K562 (cell line): ENCODE results near the gene RHEBL1. TPM values are rescaled to one million over a fixed set of nuclear protein-coding genes. Genes with fewer than 3 reads are reported as not detected.

Source experiments
- CSDE1 ChIP-seq, 2 experiments: fragments of 450-650 bp; IDR thresholded peaks; 2 replicates each; pipeline ENCODE4 v1.6.1; 2016; ENCODE audit warnings: mild to moderate bottlenecking in 1 of 2
- E2F4 ChIP-seq: sonication (generic); formaldehyde crosslinking; IDR thresholded peaks from 2 replicates; pipeline ENCODE4 v1.8.0; 2022; ENCODE audit warnings: mild to moderate bottlenecking, low read depth, missing genetic modification reagents
- EWSR1 ChIP-seq: fragments of 450-650 bp; IDR thresholded peaks from 2 replicates; pipeline ENCODE4 v1.6.1; 2018; ENCODE audit warnings: borderline replicate concordance, mild to moderate bottlenecking, low read depth, moderate library complexity; ENCODE audit not compliant: partially characterized antibody
- MCM7 ChIP-seq, 2 experiments: fragments of 450-650 bp; IDR thresholded peaks; 2 replicates each; pipeline ENCODE4 v1.6.1; 2016 to 2018
- SNIP1 ChIP-seq: fragments of 450-650 bp; IDR thresholded peaks from 2 replicates; pipeline ENCODE4 v1.7.1; 2017; ENCODE audit warnings: low read depth, mild to moderate bottlenecking
- TGIF2 ChIP-seq: sonication (generic); formaldehyde crosslinking; IDR thresholded peaks from 2 replicates; pipeline ENCODE4 v1.8.1; 2022; ENCODE audit warnings: mild to moderate bottlenecking, missing genetic modification reagents, moderate library complexity
- ZNF143 ChIP-seq: sonication (generic); formaldehyde crosslinking; IDR thresholded peaks from 2 replicates; pipeline ENCODE4 v1.9.0; 2022; ENCODE audit warnings: mild to moderate bottlenecking, missing genetic modification reagents
- ZNF41 ChIP-seq: fragments of 250-450 bp; sonication (Bioruptor Pico); conservative IDR thresholded peaks from 2 replicates; pipeline ENCODE4 v1.4.0; 2020; ENCODE audit warnings: mild to moderate bottlenecking
- polyA plus RNA-seq, 8 experiments: library from polyadenylated mRNA; depleted of rRNA in 4 of 8; stranded (reverse) in 5 of 8; unstranded in 3 of 8; fragments of >200 nt; fragmentation: Nextera tagmentation in 2 of 8; fragmentation: Illumina TruSeq in 1 of 8; extraction: Ambion mirVana in 2 of 8; extraction: Trizol in 1 of 8; gene quantifications; 2 replicates each; pipeline versions ENCODE4 v1.2.1 to v1.2.3, GENCODE V29; 2011 to 2014; ENCODE audit warnings: inconsistent platforms in 1 of 8, missing spikeins in 1 of 8
- total RNA-seq, 7 experiments: library from RNA; depleted of rRNA in 6 of 7; stranded (reverse); fragments of >200 nt in 6 of 7; fragmentation: Illumina TruSeq in 2 of 7; extraction: Trizol in 2 of 7; gene quantifications; 2 replicates each; pipeline versions ENCODE4 v1.2.1 to v1.2.3, GENCODE V29; 2011 to 2021; ENCODE audit warnings: low replicate concordance in 1 of 7
- TF ChIP-seq, protein P1 (sequence below): fragments of 200-600 bp; sonication (generic); IDR thresholded peaks from one replicate; pipeline ENCODE4 v1.6.1; 2012; ENCODE audit warnings: mild to moderate bottlenecking, low read depth, low read length, inconsistent platforms
- TF ChIP-seq, protein P2 (sequence below): fragments of 250-450 bp; sonication (Bioruptor Pico); IDR thresholded peaks from 2 replicates; pipeline ENCODE4 v1.9.0; 2021; ENCODE audit warnings: mild to moderate bottlenecking
- TF ChIP-seq, protein P3 (sequence below): fragments of 450-650 bp; IDR thresholded peaks from 2 replicates; pipeline ENCODE4 v1.6.1; 2016; ENCODE audit warnings: missing biosample characterization, missing genetic modification characterization

RHEBL1 gene
- total and polyA plus RNA-seq, 9 of the 15 experiments (the other 6 are each of a cell fraction or from before 2014, with no cell fraction given), result 4.3 to 36.1 (median 8.2) TPM

DNA sequence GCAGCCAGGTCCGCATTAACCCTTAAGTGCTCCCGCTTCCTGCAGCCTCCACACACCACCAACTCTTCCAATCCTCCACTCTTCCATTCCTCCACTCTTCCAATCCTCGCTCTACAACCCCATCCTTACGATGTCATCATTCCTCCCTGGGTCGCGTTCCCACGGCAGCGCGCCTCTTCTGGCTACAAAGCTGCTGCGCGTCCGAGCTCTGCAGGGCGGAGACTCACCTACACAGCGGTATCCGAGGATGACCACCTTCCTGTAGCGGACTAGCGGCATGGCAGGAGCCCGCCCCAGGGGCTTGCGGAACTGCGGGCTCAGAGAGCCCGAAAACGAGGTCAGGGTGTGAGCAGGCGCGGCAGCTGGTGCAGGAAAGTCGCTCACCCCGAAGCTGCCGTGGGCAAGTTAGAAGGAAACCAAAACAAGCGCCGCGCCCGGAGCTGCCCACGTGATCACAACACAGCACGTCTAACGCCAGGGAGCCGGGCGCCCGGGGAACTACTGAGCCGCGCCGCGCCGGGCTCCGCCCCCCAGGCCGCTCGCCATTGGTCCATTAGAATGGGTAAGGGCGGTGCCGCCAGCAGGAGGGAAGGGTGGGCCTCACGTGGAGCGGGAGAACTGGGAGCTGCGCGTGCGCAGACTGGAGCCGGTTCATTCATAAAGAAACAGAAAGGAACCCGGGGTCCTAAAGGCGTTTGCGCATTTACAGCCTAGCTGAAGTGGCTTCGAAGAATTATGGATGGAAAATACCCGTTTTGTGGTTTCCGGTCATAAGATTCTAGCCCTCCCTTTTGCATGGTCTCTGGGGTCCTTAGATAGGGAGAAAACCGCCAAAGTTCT is at the start of gene RHEBL1 (continued):
- TF ChIP-seq, protein P1, sequence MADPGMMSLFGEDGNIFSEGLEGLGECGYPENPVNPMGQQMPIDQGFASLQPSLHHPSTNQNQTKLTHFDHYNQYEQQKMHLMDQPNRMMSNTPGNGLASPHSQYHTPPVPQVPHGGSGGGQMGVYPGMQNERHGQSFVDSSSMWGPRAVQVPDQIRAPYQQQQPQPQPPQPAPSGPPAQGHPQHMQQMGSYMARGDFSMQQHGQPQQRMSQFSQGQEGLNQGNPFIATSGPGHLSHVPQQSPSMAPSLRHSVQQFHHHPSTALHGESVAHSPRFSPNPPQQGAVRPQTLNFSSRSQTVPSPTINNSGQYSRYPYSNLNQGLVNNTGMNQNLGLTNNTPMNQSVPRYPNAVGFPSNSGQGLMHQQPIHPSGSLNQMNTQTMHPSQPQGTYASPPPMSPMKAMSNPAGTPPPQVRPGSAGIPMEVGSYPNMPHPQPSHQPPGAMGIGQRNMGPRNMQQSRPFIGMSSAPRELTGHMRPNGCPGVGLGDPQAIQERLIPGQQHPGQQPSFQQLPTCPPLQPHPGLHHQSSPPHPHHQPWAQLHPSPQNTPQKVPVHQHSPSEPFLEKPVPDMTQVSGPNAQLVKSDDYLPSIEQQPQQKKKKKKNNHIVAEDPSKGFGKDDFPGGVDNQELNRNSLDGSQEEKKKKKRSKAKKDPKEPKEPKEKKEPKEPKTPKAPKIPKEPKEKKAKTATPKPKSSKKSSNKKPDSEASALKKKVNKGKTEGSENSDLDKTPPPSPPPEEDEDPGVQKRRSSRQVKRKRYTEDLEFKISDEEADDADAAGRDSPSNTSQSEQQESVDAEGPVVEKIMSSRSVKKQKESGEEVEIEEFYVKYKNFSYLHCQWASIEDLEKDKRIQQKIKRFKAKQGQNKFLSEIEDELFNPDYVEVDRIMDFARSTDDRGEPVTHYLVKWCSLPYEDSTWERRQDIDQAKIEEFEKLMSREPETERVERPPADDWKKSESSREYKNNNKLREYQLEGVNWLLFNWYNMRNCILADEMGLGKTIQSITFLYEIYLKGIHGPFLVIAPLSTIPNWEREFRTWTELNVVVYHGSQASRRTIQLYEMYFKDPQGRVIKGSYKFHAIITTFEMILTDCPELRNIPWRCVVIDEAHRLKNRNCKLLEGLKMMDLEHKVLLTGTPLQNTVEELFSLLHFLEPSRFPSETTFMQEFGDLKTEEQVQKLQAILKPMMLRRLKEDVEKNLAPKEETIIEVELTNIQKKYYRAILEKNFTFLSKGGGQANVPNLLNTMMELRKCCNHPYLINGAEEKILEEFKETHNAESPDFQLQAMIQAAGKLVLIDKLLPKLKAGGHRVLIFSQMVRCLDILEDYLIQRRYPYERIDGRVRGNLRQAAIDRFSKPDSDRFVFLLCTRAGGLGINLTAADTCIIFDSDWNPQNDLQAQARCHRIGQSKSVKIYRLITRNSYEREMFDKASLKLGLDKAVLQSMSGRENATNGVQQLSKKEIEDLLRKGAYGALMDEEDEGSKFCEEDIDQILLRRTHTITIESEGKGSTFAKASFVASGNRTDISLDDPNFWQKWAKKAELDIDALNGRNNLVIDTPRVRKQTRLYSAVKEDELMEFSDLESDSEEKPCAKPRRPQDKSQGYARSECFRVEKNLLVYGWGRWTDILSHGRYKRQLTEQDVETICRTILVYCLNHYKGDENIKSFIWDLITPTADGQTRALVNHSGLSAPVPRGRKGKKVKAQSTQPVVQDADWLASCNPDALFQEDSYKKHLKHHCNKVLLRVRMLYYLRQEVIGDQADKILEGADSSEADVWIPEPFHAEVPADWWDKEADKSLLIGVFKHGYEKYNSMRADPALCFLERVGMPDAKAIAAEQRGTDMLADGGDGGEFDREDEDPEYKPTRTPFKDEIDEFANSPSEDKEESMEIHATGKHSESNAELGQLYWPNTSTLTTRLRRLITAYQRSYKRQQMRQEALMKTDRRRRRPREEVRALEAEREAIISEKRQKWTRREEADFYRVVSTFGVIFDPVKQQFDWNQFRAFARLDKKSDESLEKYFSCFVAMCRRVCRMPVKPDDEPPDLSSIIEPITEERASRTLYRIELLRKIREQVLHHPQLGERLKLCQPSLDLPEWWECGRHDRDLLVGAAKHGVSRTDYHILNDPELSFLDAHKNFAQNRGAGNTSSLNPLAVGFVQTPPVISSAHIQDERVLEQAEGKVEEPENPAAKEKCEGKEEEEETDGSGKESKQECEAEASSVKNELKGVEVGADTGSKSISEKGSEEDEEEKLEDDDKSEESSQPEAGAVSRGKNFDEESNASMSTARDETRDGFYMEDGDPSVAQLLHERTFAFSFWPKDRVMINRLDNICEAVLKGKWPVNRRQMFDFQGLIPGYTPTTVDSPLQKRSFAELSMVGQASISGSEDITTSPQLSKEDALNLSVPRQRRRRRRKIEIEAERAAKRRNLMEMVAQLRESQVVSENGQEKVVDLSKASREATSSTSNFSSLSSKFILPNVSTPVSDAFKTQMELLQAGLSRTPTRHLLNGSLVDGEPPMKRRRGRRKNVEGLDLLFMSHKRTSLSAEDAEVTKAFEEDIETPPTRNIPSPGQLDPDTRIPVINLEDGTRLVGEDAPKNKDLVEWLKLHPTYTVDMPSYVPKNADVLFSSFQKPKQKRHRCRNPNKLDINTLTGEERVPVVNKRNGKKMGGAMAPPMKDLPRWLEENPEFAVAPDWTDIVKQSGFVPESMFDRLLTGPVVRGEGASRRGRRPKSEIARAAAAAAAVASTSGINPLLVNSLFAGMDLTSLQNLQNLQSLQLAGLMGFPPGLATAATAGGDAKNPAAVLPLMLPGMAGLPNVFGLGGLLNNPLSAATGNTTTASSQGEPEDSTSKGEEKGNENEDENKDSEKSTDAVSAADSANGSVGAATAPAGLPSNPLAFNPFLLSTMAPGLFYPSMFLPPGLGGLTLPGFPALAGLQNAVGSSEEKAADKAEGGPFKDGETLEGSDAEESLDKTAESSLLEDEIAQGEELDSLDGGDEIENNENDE, result no peak
- TF ChIP-seq SNIP1 (no peak), E2F4 (no peak), TGIF2 (CRISPR knock-in tag) (no peak), CSDE1 (IDR thresholded peaks at IDR 0.05) (no peak), ZNF143 (no peak), MCM7 (IDR thresholded peaks at IDR 0.05) (no peak), EWSR1 (no peak), ZNF41 (CRISPR knock-in tag) (no peak)
- TF ChIP-seq, protein P2, sequence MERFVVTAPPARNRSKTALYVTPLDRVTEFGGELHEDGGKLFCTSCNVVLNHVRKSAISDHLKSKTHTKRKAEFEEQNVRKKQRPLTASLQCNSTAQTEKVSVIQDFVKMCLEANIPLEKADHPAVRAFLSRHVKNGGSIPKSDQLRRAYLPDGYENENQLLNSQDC (CRISPR knock-in tag), result no peak
- TF ChIP-seq, protein P3, sequence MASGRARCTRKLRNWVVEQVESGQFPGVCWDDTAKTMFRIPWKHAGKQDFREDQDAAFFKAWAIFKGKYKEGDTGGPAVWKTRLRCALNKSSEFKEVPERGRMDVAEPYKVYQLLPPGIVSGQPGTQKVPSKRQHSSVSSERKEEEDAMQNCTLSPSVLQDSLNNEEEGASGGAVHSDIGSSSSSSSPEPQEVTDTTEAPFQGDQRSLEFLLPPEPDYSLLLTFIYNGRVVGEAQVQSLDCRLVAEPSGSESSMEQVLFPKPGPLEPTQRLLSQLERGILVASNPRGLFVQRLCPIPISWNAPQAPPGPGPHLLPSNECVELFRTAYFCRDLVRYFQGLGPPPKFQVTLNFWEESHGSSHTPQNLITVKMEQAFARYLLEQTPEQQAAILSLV (tag), result no peak
